ENCODE measurements around the gene CCDC6.

CCDC6 gene

GRCh38 chr10:59913547-59914237 is 7.3 kb upstream of the CCDC6 start:
- Mint-ChIP-seq H3K27ac (no peak overlapping the region), H3K27me3 (peaks cover 8% of the 10 kb centered on the region), H3K9me3 (peaks cover 7% of the 10 kb centered on the region), H3K4me1 (ENCODE audit: low read depth) (peaks cover 13% of the 10 kb centered on the region), H3K4me3 (no peak overlapping the region), H3K36me3 (ENCODE audit: low read depth) (peaks cover 3% of the 10 kb centered on the region)
- DNase-seq, result no peak

- Mint-ChIP-seq H3K27ac (no peak overlapping the region), H3K4me3 (no peak overlapping the region), H3K4me1 (ENCODE audit: low read depth) (peaks cover 33% of the 10 kb centered on the region), H3K27me3 (no peaks in the 10 kb centered on the region), H3K9me3 (peaks cover 7% of the 10 kb centered on the region), H3K36me3 (ENCODE audit: low read depth) (peaks cover 6% of the 10 kb centered on the region)
- no peak for DNase-seq
These were observed 4.5 kb upstream of the CCDC6 start for GRCh38 chr10:59910867-59911266.

DNA sequence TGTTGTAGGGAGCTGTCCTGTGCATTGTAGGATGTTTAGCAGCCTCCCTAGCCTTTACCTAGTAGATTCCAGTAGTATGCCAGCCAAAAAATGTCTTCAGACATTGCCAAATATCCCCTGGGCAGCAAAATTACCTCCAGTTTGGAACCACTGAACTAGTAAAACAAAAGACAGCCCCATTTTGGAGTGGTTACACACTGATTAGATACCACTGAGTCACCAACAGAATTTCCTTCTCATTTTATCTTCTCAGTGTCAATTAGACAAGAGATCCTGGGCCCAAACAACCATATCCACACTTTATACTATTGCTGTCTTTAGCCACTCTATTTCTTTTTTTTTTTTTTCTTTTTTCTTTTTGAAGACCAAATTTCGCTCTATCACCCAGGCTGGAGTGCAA is 3.5 kb upstream of the CCDC6 start:
- no peak overlapping the region for H3K4me3 Mint-ChIP-seq
- H3K9me3 Mint-ChIP-seq, result peaks cover 7% of the 10 kb centered on the region
- peaks cover 35% of the 10 kb centered on the region for H3K4me1 Mint-ChIP-seq (ENCODE audit: low read depth)
- no peak overlapping the region for H3K27ac Mint-ChIP-seq
- DNase-seq, result no peak
- no peaks in the 10 kb centered on the region for H3K27me3 Mint-ChIP-seq
- peaks cover 14% of the 10 kb centered on the region for H3K36me3 Mint-ChIP-seq (ENCODE audit: low read depth)

DNA sequence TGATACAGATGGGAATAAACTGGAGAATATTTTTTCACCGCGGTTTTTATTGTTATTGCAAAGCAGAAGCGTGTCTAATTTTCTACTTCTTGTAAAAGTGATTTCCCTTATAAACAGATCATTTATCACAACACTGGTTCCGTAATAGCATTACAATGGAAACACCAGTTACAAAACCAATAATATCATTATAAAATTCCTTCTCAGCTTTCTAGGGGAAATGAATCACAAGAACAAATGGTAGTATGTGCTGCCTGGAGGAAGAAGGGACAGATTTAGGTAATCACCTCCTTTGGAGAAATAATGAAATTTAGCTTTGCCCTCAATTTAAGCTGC is 2.4 kb upstream of the CCDC6 start:
- Mint-ChIP-seq H3K4me3 (peak overlapping the region; percentile 97), H3K36me3 (ENCODE audit: low read depth) (peaks cover 23% of the 10 kb centered on the region), H3K27me3 (no peaks in the 10 kb centered on the region), H3K27ac (peak overlapping the region; percentile 99), H3K4me1 (ENCODE audit: low read depth) (peaks cover 45% of the 10 kb centered on the region), H3K9me3 (peaks cover 1% of the 10 kb centered on the region)
- no peak for DNase-seq

- Mint-ChIP-seq H3K27me3 (no peaks in the 10 kb centered on the region), H3K27ac (peak overlapping the region; percentile 99), H3K9me3 (no peaks in the 10 kb centered on the region), H3K4me3 (peak overlapping the region; percentile 97), H3K36me3 (ENCODE audit: low read depth) (peaks cover 27% of the 10 kb centered on the region), H3K4me1 (ENCODE audit: low read depth) (peaks cover 51% of the 10 kb centered on the region)
- DNase-seq, result peak; percentile 50
These were observed 1.8 kb upstream of the CCDC6 start for GRCh38 chr10:59907918-59908807.

DNA sequence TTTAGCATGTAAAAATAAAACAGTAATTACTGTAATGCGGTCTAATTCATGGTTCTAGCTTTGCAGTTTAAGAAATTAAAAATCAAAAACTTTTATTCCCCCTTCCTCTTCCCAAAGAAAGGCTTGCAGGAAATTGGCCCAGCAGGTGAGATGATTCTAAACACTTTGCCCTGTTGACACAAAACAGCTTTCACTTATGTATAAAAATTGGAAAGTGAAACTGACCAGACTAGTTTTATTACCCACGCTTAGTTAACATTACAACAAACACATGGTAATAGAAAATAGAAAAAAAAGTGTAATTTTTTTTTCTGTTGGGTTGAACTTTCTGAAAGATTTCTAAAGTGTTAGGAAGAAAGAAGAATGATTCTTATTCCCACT is 1.2 kb upstream of the CCDC6 start:
- H3K9me3 Mint-ChIP-seq, result no peaks in the 10 kb centered on the region
- H3K27me3 Mint-ChIP-seq, result no peaks in the 10 kb centered on the region
- H3K4me3 Mint-ChIP-seq, result peak overlapping the region; percentile 97
- peak overlapping the region; percentile 99 for H3K27ac Mint-ChIP-seq
- DNase-seq, result no peak
- peaks cover 57% of the 10 kb centered on the region for H3K4me1 Mint-ChIP-seq (ENCODE audit: low read depth)
- H3K36me3 Mint-ChIP-seq (ENCODE audit: low read depth), result peaks cover 34% of the 10 kb centered on the region

GRCh38 chr10:59905731-59906416 is 482 bp downstream of the CCDC6 start:
- no peaks in the 10 kb centered on the region for H3K27me3 Mint-ChIP-seq
- H3K36me3 Mint-ChIP-seq (ENCODE audit: low read depth), result peaks cover 49% of the 10 kb centered on the region
- peaks cover 72% of the 10 kb centered on the region for H3K4me1 Mint-ChIP-seq (ENCODE audit: low read depth)
- H3K27ac Mint-ChIP-seq, result peak overlapping the region; percentile 99
- peak; percentile 60 for DNase-seq
- no peaks in the 10 kb centered on the region for H3K9me3 Mint-ChIP-seq
- peak overlapping the region; percentile 97 for H3K4me3 Mint-ChIP-seq

DNA sequence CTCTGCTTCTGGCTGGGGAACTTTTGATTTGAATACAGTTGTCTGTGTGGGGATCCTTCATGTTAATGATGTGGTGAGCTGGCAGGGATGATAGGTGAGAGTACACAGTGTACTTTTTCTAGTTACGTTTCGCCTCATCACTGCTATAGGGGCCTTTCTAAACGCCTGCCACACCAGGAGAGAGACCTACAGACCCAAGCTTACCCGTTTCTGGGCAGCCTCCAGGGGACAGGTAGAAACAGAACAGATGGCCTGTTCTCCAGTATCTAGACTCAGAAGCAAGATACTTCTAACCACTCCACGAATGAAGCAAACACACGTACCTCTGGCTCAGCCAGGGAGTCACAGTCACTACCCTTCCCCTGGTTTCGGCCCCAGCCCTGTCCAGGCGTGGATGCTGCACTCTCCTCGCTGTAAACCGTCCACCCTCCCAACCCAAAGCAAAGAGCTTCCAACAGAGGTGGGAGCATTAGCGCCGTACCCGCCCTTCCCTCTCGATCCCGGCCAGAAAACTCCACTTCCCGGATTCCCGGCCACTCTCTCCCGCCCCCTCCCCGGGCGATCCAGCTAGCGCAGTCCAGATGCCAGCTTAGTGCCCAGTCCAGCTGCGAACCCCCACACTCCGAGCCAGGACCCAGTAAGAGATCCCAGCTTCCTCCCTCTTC is 1.2 kb downstream of the CCDC6 start:
- DNase-seq, result peak; percentile 65
- peaks cover 56% of the 10 kb centered on the region for H3K36me3 Mint-ChIP-seq (ENCODE audit: low read depth)
- H3K4me3 Mint-ChIP-seq, result peak overlapping the region; percentile 97
- H3K27ac Mint-ChIP-seq, result peak overlapping the region; percentile 99
- H3K4me1 Mint-ChIP-seq (ENCODE audit: low read depth), result peaks cover 76% of the 10 kb centered on the region
- H3K9me3 Mint-ChIP-seq, result no peaks in the 10 kb centered on the region
- H3K27me3 Mint-ChIP-seq, result no peaks in the 10 kb centered on the region

DNA sequence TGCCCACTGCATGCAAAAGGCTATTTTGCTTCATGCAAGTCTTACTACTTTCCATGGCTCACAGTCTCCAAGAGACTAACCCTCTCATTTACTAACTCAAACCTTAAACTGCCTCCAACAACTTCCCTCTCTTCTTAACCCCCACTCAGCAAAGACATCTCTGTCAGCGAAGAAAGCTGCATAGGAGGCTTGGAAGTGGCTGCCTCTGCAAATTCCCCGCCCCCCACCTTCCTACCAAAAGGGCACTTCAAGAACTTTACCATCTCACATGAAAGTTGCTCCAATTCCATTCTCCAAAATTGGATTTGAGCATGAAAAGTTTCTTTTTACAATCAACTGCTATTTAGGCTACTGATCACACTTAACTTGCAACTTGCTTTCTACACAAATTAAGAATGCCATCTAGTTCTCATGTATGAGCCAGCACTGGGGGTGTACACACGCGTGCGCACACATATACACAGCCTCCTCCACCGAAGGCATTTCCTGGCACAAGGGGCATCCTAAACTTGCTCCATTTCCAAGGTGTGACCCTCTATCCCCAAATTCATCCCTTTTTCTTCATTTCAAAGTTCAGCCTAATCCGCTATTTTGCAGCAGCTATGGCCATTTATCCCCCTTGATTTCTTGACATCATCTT is 1.8 kb downstream of the CCDC6 start:
- no peaks in the 10 kb centered on the region for H3K27me3 Mint-ChIP-seq
- no peak for DNase-seq
- no peaks in the 10 kb centered on the region for H3K9me3 Mint-ChIP-seq
- H3K36me3 Mint-ChIP-seq (ENCODE audit: low read depth), result peaks cover 62% of the 10 kb centered on the region
- H3K4me1 Mint-ChIP-seq (ENCODE audit: low read depth), result peaks cover 77% of the 10 kb centered on the region
- peak overlapping the region; percentile 97 for H3K4me3 Mint-ChIP-seq
- H3K27ac Mint-ChIP-seq, result peak overlapping the region; percentile 99

GRCh38 chr10:59903871-59904270 is 2.5 kb downstream of the CCDC6 start:
- Mint-ChIP-seq H3K36me3 (ENCODE audit: low read depth) (peaks cover 68% of the 10 kb centered on the region), H3K27me3 (no peaks in the 10 kb centered on the region), H3K9me3 (no peaks in the 10 kb centered on the region), H3K27ac (peak overlapping the region; percentile 99), H3K4me3 (peak overlapping the region; percentile 97), H3K4me1 (ENCODE audit: low read depth) (peaks cover 81% of the 10 kb centered on the region)
- no peak for DNase-seq

DNA sequence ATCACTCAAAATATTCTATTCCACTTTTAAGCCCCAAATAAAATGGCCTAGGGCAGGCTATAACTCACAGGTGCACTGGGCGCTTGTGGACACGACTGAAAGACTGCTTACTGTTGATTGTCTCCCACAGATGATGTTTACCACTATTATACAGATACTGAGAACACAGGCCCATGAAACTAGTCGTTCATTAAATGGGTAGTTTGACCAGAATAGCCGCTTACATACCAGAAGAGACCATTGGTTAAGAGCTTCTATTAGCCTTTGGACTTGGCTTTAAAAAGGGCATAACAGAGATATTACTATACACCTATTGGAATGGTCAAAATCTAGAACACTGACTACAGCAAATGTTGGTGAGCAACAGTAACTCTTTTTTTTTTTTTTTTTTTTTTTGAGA is 4.3 kb downstream of the CCDC6 start:
- Mint-ChIP-seq H3K9me3 (no peaks in the 10 kb centered on the region), H3K4me1 (ENCODE audit: low read depth) (peaks cover 74% of the 10 kb centered on the region), H3K4me3 (no peak overlapping the region), H3K27me3 (no peaks in the 10 kb centered on the region), H3K36me3 (ENCODE audit: low read depth) (peaks cover 80% of the 10 kb centered on the region), H3K27ac (no peak overlapping the region)
- no peak for DNase-seq

GRCh38 chr10:59901470-59901869 is 4.9 kb downstream of the CCDC6 start:
- no peak for DNase-seq
- H3K4me1 Mint-ChIP-seq (ENCODE audit: low read depth), result peaks cover 76% of the 10 kb centered on the region
- H3K4me3 Mint-ChIP-seq, result no peak overlapping the region
- H3K27ac Mint-ChIP-seq, result peak overlapping the region; percentile 15
- H3K36me3 Mint-ChIP-seq (ENCODE audit: low read depth), result peaks cover 83% of the 10 kb centered on the region
- no peaks in the 10 kb centered on the region for H3K27me3 Mint-ChIP-seq
- no peaks in the 10 kb centered on the region for H3K9me3 Mint-ChIP-seq

- Mint-ChIP-seq H3K36me3 (ENCODE audit: low read depth) (peaks cover 89% of the 10 kb centered on the region), H3K4me1 (ENCODE audit: low read depth) (peaks cover 87% of the 10 kb centered on the region), H3K4me3 (no peak overlapping the region), H3K9me3 (no peaks in the 10 kb centered on the region), H3K27ac (peak overlapping the region; percentile 22), H3K27me3 (no peaks in the 10 kb centered on the region)
- DNase-seq, result no peak
These were observed 6.2 kb downstream of the CCDC6 start for GRCh38 chr10:59900048-59900727.
